Measurements from ENCODE around the gene FAM237B. TPM values are rescaled to one million over a fixed set of nuclear protein-coding genes. Genes with fewer than 3 reads are reported as not detected.

The FAM237B gene
- total RNA-seq, 1 experiment from 2014 or later: not detected

- no peak for TF ChIP-seq FOXP4 (CRISPR knock-in tag; IDR thresholded peaks at IDR 0.05)
Observed at GRCh38 chr7:90270431-90271178, 50.5 kb downstream of the FAM237B start (continued).

- no peaks in the 10 kb centered on the region for H3K4me1 Mint-ChIP-seq
- H3K36me3 Mint-ChIP-seq: no peaks in the 10 kb centered on the region
- ChIA-PET CTCF (no interaction called here), POLR2A (no interaction called here)
- TF ChIP-seq SMAD4 (CRISPR knock-in tag; IDR thresholded peaks at IDR 0.05) (no peak), FOXK1 (CRISPR knock-in tag; IDR thresholded peaks at IDR 0.05) (no peak), TCF7 (CRISPR knock-in tag; IDR thresholded peaks at IDR 0.05; ENCODE audit: low read depth) (no peak), JUN (CRISPR knock-in tag; IDR thresholded peaks at IDR 0.05) (no peak), MLX (CRISPR knock-in tag; IDR thresholded peaks at IDR 0.05) (no peak), IRF2 (CRISPR knock-in tag; IDR thresholded peaks at IDR 0.05; ENCODE audit: borderline replicate concordance, low read depth) (no peak), ZNF416 (CRISPR knock-in tag; IDR thresholded peaks at IDR 0.05) (no peak), GRHL2 (CRISPR knock-in tag; IDR thresholded peaks at IDR 0.05; ENCODE audit: insufficient replicate concordance, severe bottlenecking) (no peak), TEAD1 (CRISPR knock-in tag; IDR thresholded peaks at IDR 0.05) (no peak), ESRRA (CRISPR knock-in tag; IDR thresholded peaks at IDR 0.05; ENCODE audit: borderline replicate concordance) (no peak), CBFB (CRISPR knock-in tag; IDR thresholded peaks at IDR 0.05; ENCODE audit: low read depth) (no peak)
- DNase-seq (ENCODE audit: low spot score) (no peak), ATAC-seq (no peak)
- H3K4me3 Mint-ChIP-seq: no peak overlapping the region
- H3K9me3 Mint-ChIP-seq: no peaks in the 10 kb centered on the region
- no peak overlapping the region for H3K27ac Mint-ChIP-seq
- no peaks in the 10 kb centered on the region for H3K27me3 Mint-ChIP-seq (ENCODE audit: low read depth)
Observed at GRCh38 chr7:90269163-90269562, 51.9 kb downstream of the FAM237B start.

GRCh38 chr7:90267263-90267858 is 53.7 kb downstream of the FAM237B start:
- Mint-ChIP-seq H3K27me3 (ENCODE audit: low read depth) (no peaks in the 10 kb centered on the region), H3K36me3 (no peaks in the 10 kb centered on the region), H3K9me3 (no peaks in the 10 kb centered on the region), H3K4me1 (no peaks in the 10 kb centered on the region), H3K27ac (no peak overlapping the region), H3K4me3 (no peak overlapping the region)
- ATAC-seq (no peak), DNase-seq (ENCODE audit: low spot score) (no peak)
- no peak for TF ChIP-seq CREM (CRISPR knock-in tag; IDR thresholded peaks at IDR 0.05)
- TF ChIP-seq NR2C2 (CRISPR knock-in tag; IDR thresholded peaks at IDR 0.05): no peak
- no peak for TF ChIP-seq ETV6 (CRISPR knock-in tag; IDR thresholded peaks at IDR 0.05)
- TF ChIP-seq NFATC4 (CRISPR knock-in tag; IDR thresholded peaks at IDR 0.05): no peak
- TF ChIP-seq ZNF671 (CRISPR knock-in tag; IDR thresholded peaks at IDR 0.05): no peak
- TF ChIP-seq CBFB (CRISPR knock-in tag; IDR thresholded peaks at IDR 0.05; ENCODE audit: low read depth): no peak
- TF ChIP-seq ZNF281 (CRISPR knock-in tag; IDR thresholded peaks at IDR 0.05): no peak
- no peak for TF ChIP-seq ZNF219 (CRISPR knock-in tag; IDR thresholded peaks at IDR 0.05; ENCODE audit: borderline replicate concordance)
- TF ChIP-seq OVOL2 (CRISPR knock-in tag; IDR thresholded peaks at IDR 0.05; ENCODE audit: borderline replicate concordance): no peak
- TF ChIP-seq FOXP4 (CRISPR knock-in tag; IDR thresholded peaks at IDR 0.05): no peak
- POLR2A ChIA-PET: no interaction called here
- CTCF ChIA-PET: no interaction called here
